ENCODE data around the gene EPHB1.

The EPHB1 gene

DNA sequence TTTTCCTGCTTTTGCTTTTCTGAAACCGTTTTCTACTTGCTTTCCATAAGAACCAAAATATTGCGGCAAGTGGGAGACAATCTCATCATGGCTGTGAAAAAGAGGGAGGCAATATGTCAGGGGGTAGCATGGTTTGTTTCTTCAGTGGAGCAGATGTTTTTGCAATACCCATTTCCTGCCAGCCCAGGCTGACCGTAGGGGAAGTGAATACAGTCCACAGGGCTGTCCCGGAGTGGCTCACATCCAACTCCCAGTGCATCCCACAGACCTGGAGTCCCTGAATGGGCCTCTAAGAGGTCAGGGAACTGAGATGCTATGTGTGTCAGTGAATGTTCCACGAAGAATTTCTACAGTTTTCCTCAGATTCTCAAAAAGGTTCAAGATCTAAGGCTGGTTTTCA lies 69.6 kb downstream of the EPHB1 start:
- Histone ChIP-seq H3K4me1 (no peaks in the 10 kb centered on the region; the same call in none of the 2 replicates), H3K9me3 (no peaks in the 10 kb centered on the region), H3K27me3 (no peaks in the 10 kb centered on the region), H3K4me3 (ENCODE audit: low read depth, low read length) (no peak overlapping the region), H3K36me3 (no peaks in the 10 kb centered on the region)
- no peak for DNase-seq
- TF ChIP-seq, protein P1, sequence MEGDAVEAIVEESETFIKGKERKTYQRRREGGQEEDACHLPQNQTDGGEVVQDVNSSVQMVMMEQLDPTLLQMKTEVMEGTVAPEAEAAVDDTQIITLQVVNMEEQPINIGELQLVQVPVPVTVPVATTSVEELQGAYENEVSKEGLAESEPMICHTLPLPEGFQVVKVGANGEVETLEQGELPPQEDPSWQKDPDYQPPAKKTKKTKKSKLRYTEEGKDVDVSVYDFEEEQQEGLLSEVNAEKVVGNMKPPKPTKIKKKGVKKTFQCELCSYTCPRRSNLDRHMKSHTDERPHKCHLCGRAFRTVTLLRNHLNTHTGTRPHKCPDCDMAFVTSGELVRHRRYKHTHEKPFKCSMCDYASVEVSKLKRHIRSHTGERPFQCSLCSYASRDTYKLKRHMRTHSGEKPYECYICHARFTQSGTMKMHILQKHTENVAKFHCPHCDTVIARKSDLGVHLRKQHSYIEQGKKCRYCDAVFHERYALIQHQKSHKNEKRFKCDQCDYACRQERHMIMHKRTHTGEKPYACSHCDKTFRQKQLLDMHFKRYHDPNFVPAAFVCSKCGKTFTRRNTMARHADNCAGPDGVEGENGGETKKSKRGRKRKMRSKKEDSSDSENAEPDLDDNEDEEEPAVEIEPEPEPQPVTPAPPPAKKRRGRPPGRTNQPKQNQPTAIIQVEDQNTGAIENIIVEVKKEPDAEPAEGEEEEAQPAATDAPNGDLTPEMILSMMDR (IDR thresholded peaks at IDR 0.05; ENCODE audit: low read depth, low read length): no peak

DNA sequence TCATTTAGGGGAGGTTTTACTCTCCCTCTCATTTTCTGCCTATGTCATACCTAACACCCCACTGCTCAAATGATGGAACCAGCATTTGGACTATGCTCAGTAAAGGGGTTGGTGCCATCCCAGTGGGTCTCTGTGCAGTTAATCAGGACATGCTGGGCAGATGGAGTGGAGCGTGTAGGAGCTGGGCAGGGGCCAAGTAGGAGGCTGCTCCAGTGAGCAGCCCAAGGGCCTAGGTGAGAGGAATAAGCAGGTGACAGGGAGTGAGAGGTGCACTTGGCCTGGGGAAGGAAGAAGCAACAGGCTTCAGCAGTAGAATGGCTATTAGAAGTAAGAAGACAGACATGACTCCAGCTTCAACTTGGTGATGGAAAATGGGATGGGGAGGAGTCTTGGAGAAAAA lies 72.2 kb downstream of the EPHB1 start:
- H3K4me1 ChIP-seq: no peaks in the 10 kb centered on the region
- DNase-seq: no peak
- no peaks in the 10 kb centered on the region for H3K27me3 ChIP-seq
- TF ChIP-seq, protein P1 (IDR thresholded peaks at IDR 0.05; ENCODE audit: low read depth, low read length): no peak
- no peaks in the 10 kb centered on the region for H3K9me3 ChIP-seq
- no peaks in the 10 kb centered on the region for H3K36me3 ChIP-seq
- no peak overlapping the region for H3K4me3 ChIP-seq (ENCODE audit: low read depth, low read length)

- Histone ChIP-seq H3K36me3 (no peaks in the 10 kb centered on the region), H3K27me3 (no peaks in the 10 kb centered on the region), H3K9me3 (no peaks in the 10 kb centered on the region), H3K4me1 (no peaks in the 10 kb centered on the region), H3K4me3 (ENCODE audit: low read depth, low read length) (no peak overlapping the region)
- DNase-seq: no peak
- TF ChIP-seq, protein P1 (IDR thresholded peaks at IDR 0.05; ENCODE audit: low read depth, low read length): no peak
Observed at GRCh38 chr3:134869153-134869726, 74.2 kb downstream of the EPHB1 start.

GRCh38 chr3:134871818-134872217 lies 76.8 kb downstream of the EPHB1 start:
- H3K4me1 ChIP-seq: no peaks in the 10 kb centered on the region
- TF ChIP-seq, protein P1 (IDR thresholded peaks at IDR 0.05; ENCODE audit: low read depth, low read length): no peak
- H3K36me3 ChIP-seq: no peaks in the 10 kb centered on the region
- H3K27me3 ChIP-seq: no peaks in the 10 kb centered on the region
- no peak overlapping the region for H3K4me3 ChIP-seq (ENCODE audit: low read depth, low read length)
- DNase-seq: no peak
- no peaks in the 10 kb centered on the region for H3K9me3 ChIP-seq

DNA sequence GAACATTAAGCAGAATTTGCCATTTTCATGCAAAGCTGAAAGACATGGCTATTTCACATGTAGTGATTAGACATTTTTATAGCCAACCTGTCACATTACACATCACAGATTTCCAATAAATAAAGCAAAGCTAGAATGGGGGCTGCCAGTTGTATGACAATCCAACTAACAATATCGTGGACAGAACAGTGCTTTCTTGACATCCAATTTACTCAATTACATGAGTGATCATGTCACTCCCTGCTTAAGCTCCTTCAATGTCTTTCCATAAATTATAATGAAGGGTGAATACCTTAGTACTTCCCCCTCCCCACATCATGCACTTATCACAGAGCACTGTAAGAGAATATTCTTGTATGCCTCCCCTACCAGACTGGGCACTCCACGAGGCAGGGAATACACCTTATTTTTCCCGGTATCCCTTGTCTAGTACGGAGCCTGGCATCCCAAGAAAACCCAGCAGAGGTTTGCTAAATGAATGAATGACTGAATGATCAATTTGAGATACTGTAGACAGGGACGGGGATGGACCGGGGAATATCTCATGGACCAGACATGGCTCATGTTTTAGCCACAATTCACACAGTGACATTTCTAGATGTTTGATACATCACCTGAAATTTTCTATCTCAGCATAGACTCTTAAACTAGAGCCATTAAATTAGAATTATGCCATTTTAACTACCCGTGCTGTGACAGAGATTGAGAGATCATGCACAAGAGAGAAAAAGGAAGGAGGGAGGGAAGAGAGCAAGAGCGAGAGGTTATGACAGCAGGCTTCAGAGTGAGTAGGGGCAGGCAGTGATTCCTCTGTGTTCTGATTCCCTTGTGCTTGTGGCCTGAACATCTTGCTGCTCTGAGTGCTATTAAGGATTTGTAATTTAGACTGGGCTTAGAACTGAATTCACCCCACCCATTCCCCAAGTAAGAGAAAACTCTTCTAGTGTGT lies 77.7 kb downstream of the EPHB1 start:
- no peaks in the 10 kb centered on the region for H3K27me3 ChIP-seq
- DNase-seq: no peak
- TF ChIP-seq, protein P1 (IDR thresholded peaks at IDR 0.05; ENCODE audit: low read depth, low read length): no peak
- no peaks in the 10 kb centered on the region for H3K36me3 ChIP-seq
- H3K4me1 ChIP-seq: no peaks in the 10 kb centered on the region
- H3K4me3 ChIP-seq (ENCODE audit: low read depth, low read length): no peak overlapping the region
- no peaks in the 10 kb centered on the region for H3K9me3 ChIP-seq

- H3K4me1 ChIP-seq: no peaks in the 10 kb centered on the region
- no peaks in the 10 kb centered on the region for H3K36me3 ChIP-seq
- TF ChIP-seq, protein P1 (IDR thresholded peaks at IDR 0.05; ENCODE audit: low read depth, low read length): no peak
- no peak for DNase-seq
- no peaks in the 10 kb centered on the region for H3K9me3 ChIP-seq
- H3K27me3 ChIP-seq: no peaks in the 10 kb centered on the region
- no peak overlapping the region for H3K4me3 ChIP-seq (ENCODE audit: low read depth, low read length)
Observed at GRCh38 chr3:134873789-134874188, 78.7 kb downstream of the EPHB1 start.
